Fibroblast of skin of right quadriceps (primary cell): ENCODE results near the gene YBX1.
"Not testable (repeated sequence)": the region's sequence is repeated elsewhere in the genome, so short reads cannot be mapped to it uniquely, and the experiment has no call there.

ENCODE experiments used
- DNase-seq: peaks from one replicate; pipeline ENCODE4 v3.0.0-alpha.2; 2013

Gene YBX1

DNA sequence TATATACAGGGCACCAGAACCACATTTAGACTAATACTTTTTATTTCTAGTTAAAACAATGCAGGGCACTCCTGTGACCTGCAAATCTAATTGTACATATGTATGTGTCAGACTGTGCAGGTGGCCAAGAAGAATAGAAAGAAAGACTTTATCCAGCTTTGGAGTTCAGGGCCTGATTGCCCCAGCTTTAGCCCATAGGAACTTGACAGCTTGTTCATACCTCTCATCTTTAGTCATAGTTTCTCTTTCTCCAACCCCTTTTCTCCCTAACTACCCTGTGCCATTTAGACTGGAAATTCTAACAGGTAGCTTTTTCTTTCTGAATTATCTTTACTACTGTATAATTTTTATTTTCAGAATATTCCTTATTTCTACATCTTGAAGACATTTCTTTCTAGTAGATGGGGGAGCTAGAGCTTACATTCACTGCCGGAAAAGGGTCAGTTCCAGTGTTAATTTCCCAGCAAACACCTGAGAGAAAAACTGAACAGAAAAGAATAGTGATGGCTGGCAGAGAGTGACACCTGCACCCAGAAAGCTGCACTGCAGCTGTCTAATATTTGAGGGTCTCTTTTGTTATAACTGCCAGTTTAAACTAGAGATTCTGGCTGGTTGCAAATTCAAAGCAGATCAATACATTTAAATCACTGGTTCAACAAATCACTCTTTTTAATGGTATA is 8.4 kb downstream of the YBX1 start:
- DNase-seq = no peak

DNA sequence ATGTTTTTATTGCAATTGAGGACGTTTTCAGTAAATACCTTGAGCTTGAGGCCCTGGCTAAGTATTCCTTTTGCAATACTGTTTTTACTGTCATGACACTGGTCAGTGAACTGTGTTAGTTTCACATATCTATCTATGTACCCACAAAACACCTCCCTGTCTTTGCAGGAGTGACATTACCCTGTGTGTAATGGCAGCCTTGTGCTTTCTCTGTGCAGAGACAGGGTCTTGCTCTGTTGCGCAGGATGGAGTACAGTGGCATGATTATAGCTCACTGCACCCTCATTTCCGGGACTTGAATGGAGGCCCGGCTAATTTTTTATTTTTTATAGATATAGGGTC is 8.9 kb downstream of the YBX1 start:
- no peak for DNase-seq

DNA sequence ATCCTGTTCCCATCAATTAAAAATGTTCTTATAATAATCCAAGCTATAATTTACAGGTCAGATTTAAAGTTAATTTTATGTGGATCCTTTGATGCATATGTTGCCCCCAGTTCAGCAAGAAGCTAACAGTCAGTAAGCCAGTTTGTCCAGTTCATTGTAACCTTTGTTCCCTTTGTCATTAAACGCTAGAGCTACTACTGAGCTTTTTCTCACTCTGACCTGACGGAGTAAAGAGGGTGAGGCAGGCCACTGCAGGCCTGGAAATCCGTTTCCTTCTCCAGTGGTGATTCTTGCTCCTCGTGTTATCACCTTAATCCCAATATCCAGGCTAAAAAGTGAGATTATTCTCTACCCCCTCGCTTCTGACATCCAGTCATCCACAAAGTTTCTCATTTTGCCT is 10.2 kb downstream of the YBX1 start:
- no peak for DNase-seq

DNA sequence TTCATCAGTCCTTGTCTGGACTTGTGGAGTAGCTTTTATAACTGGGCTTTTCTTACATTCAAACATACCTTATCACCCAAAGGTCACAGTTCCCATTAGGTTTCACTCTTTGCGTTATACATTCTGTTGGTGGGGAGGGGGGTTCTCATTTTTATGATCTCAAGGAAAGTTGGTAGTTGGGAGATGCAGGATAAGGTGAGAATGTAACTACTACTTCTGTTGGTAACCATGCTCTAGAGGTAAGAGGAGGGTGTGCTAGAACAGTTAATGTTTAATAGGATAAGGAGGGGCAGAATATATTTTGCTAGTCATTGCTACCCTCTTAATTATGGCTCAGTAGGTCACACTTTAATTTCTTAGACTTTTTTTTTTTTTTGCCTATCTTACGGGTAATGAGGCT is 10.7 kb downstream of the YBX1 start:
- no peak for DNase-seq

DNA sequence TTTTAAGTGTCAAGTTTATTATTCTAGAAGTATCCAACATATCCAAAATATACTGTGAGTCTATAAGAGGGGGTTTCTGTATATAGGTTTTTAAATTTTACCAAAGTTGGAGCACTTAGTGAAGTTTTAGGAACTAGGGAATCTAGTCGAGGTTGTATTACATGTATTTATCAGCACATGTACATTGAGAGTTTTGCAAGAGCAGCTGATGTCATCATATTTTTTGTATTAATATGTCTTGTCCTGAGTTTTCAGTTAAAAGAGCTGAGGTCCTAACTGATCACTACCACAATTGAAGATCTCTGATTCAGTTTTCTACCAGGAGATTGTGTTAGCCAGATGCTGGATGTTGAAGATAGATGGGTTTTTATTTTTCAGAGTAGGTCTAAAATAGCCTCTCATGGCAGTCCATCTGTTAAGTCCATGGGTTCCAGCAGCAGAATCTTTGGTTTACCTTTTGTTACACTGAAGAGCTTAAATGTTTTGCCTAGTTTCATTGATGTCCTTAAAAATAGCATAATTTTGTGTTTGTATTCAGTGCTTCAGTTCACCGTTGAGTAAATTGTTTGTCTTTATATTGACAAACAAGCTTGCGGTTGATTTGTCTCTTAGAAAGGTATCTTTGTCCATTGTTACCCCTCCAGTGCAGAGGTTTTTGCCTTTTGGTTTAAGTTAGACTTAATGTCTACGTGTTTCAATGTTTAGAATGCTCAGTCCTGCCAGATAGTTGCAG is 16.0 kb downstream of the YBX1 start:
- DNase-seq = no peak

DNA sequence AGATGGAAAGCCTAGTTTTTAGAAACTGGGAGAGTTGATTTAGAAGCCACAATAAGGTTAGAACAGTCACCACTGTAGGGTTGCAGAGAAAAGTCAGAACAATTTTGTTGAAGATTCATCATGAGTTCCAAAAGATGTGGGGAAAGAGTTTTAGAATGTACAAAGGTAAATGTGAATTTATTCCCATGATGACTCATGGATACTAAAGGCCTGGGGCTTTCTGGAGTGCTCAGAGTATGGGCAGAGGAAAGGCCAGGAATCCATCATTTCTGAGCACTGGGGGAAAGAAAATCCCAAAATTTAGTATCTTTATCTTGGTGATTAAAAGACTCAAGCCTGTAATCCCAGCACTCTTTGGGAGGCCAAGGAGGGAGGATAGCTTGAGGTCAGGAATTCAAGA is 17.8 kb downstream of the YBX1 start:
- no peak for DNase-seq

DNA sequence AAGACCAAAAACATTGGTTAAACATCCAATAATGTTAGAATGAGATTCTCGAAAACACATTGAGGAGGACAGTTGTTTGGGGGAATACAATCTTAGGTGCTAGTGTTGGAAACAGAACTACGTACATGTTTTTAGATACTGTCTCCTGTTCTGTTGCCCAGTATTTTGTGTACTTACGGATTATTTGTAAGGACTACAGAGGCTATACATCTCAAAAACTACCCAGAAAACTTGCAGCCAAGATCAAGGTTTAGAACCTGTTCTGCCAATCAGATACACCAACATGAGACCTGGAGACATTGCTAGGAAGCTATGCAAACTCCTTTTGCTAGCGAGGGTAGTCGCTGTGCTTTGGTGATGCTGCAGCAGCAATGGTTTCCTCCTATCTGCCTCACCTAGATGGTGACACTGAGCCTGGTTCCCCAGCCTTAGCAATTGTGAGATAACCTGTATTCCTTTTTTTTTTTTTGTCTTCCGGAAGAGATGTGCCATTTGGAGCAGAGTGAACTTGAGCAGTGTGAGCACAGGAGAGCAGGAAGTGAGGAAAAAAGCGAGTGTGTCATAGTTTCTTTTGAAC is 21.8 kb downstream of the YBX1 start:
- no peak for DNase-seq

DNA sequence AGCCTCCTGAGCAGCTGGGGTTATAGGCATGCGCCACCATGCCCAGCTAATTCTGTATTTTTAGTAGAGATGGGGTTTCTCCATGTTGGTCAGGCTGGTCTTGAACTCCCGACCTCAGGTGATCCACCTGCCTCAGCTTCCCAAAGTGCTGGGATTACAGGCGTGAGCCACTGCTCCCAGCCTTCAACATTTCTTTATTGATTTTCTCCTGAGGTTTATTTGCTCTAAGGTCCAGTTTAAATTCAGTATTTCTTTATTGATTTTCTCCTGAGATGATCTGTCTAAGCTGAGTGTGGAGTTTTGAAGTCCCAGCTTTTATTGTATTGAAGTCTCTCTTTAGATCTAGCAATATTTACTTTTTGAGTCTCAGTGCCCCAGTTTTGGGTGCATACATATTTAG is 30.6 kb downstream of the YBX1 start:
- not testable (repeated sequence) for DNase-seq

DNA sequence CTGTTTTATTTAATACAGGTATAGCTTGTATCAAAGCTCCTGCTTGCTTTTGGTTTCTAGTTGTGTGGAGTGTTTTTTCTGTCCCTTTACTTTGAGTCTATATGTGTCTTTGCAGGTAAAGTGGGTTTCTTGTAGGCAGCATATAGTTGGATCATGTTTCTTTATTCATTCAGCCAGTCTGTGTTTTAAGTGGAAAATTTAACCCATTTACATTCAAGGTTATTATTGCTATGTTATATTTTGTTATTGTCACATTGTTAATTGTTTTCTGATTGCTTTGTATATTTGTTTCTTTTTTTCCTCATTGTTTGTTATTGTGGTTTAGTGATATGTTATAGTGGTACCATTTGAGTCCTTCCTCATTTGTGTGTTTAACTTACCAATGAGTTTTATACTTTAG is 31.1 kb downstream of the YBX1 start:
- no peak for DNase-seq

DNA sequence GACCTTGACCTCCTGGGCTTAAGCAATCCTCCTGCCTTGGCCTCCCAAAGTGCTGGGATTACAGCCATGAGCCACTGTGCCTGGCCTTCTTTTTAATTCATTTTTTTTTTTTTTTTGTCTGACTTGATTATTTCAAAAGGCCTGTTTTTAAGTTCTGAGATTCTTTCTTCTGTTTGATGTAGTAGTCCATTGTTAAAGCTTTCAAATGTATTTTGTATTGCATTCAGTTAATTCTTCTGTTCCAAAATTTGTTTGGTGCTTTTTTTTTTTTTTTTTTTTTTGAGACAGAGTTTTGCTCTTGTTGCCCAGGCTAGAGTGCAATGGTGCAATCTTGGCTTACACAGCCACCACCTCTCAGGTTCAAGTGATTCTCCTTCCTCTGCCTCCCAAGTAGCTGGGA is 32.2 kb downstream of the YBX1 start:
- DNase-seq = not testable (repeated sequence)

DNA sequence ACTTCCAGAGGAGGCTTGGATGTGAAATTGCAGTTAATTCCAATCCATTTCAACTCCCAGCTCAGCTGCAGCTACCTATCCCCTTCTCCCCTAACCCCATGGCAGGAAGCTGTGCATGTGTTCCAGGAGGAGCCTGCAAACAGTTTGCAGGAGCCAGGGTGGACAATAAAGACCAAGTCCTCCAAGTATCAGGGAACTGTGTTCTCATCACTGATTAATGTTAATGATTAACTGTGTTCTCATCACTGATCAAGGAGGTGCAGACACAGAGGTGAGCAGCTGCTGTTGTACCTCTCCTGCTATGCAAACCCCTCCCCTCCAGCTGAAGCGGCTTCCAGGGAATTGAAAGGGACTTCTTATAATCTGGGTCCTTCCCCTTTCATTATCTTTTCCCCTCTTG is 38.6 kb downstream of the YBX1 start:
- DNase-seq = no peak

DNA sequence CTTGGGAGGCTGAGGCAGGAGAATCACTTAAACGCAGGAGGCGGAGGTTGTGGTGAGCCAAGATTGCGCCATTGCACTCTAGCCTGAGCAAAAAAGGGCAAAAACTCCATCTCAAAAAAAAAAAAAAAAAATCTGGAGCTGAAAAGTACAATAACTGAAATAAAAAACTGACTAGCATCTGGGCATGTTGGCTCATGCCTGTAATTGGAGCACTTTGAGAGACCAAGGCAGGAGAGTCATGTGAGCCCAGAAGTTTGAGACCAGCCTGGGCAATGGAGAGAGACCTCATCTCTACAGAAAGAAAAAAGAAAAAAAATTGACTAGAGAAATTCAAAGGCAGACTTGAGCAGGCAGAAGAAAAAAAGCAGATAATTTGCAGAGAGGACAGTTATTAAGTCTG is 39.7 kb downstream of the YBX1 start:
- DNase-seq = no peak

DNA sequence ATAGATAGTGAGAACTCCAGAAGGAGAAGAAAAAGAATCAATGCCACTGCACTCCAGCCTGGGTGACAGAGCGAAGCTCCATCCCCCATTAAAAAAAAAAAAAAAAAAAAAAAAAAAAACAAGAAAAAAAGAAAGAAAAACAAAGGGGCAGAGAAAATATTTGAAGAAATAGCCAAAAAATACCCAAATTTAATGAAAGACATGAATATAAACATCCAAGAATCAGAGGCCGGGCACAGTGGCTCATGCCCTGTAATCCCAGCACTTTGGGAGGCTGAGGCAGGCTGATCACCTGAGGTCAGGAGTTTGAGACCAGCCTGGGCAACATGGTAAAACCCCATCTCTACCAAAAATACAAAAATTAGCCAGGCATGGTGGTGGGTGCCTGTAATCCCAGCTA is 40.2 kb downstream of the YBX1 start:
- DNase-seq = not testable (repeated sequence)

DNA sequence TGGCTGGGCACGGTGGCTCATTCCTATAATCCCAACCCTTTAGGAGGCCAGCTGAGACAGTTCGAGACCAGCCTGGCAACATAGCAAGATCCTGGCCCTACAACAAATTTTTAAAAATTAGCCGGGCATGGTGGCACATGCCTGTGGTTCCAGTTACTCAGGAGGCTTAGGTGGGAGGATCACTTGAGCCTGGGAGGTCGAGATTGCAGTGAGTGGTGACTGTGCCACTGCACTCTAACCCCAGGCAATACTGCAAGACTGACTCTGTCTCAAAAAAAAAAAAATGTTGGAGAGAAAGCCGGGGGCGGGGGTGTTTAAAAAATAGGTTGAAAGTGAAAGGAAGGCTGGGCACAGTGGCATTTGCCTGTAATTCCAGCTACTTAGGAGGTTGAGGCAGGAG is 41.3 kb downstream of the YBX1 start:
- DNase-seq = no peak

DNA sequence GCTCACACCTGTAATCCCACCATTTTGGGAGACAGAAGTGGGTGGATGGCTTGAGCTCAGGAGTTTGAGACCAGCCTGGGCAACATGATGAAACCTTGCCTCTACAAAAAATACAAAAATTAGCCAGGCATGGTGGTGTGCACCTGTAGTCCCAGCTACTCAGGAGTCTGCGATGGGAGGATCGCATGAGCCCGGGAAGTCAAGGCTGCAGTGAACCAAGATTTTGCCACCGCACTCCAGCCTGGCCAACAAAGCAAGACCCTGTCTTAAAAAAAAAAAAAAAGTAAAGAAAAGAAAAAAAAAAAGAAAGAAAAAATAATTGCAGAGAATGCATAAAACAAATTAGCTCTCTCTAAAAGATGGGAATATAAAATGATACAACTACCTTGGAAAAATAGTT is 43.6 kb downstream of the YBX1 start:
- not testable (repeated sequence) for DNase-seq

DNA sequence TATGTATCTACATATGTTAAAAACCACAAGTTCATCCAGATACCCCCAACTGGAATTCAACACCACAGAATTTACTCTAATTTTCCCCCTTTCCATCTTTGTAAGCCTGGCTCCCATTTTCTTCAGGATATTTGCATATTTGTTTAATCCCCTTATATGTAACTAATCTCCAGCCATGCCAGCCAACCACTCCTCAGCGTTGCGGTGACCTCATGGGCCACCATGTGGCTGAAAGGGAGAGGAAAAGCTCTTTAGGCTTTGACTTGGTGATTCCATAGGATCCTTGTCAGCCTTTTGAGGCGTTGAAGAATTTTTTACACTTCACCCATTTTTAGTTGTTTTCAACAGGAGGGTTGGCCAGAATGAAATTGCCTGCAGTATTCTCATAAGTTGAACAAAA is 47.8 kb downstream of the YBX1 start:
- no peak for DNase-seq

DNA sequence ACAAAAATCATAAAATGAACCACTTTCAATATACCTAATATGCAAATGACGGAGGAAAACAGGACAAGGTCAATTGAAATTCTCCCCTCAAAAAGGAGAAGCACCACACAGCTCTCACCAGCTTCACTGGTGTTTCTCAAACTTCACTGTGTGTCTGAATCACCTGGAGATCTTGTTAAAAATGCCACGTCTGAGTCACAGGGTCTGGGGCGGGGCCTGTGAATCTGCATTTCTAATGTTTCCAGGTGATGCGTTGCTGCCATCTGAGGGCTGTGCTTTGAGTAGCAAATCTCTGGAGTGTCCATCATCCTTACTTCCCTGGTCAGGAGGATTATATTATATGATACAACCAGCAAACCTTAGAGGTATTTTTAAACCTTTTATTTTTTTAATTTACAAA is 48.8 kb downstream of the YBX1 start:
- no peak for DNase-seq

DNA sequence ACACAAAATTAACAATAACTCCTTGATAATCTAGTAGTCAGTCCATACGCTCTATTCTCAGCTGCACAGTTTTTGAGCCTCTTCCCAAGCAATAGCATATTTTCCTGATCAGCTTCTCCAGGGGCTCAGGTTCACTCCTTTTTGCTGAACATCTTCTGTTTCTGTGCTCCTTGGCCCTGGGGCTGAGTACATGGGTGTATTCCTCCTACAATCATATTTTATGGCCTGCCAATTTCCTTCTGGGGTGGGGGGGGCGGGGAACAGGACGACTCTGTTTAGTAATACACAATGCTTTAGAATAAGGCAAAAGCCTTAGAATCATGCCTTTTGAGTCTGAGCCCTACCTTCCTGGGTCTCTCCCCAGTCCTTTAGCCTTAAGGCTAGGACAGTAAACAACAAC is 49.4 kb downstream of the YBX1 start:
- no peak for DNase-seq

DNA sequence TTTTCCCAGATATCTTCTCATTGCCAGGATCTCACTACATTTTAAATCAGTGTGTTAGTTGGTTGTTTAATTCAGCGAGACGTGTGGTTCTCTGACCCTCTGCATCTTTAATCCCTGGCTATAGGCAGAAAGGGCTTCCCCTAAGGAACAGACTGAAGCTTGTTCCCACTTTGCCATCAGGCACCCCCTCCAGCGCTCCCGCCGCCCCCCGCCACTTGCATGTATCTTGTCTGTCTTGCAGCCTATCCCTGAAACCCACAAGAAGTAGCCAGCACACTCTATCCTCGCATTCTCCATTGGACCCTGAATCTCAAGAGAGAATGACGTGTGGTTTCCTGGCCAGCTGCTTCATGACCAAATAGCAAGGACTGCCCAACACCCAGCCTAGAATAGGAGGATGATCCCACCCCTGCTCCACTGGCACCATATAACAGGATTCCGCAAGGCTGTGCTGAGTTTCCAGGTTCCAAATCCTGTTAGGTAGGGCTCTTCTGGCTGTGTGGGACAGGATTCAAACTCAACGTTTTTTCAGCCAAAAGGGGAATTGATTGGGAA is 50.0 kb downstream of the YBX1 start:
- no peak for DNase-seq

DNA sequence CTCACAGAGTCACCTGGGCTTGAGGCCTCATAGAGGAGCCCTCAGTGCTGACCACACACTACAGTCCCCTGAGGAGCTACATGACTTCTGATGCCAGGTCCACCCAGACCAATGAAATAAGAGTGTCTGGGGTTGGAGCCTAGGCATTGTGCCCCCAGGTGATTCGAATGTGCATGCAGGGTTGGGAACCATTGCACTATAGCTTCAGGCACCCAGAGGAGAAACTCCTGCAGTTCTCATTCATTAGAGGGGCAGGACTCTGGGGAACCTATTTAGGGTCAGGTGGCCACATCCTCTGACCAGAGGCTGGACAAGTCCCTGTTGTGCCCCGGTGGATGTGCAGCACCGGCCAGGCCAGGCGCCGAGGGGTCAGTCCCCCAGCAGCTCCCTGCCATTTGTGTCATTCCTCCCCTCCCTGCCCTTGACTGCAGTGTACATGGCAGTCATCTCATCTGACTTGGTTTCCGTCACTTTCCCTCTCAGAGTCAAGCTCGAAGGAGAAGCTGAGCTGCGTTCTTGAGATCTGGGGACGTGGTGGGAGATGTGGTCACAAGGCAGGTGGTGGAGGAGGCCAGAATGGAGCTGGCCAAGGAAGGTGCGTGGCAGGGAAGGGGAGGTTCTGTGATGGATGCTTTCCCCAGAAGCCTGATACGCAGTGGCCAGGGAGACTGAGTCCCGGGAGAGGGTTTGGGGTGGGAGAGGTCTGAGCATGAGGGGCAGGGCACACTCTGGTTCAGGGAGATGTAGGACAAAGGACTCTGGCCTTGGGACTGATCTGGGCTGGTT is 51.4 kb downstream of the YBX1 start:
- no peak for DNase-seq

DNA sequence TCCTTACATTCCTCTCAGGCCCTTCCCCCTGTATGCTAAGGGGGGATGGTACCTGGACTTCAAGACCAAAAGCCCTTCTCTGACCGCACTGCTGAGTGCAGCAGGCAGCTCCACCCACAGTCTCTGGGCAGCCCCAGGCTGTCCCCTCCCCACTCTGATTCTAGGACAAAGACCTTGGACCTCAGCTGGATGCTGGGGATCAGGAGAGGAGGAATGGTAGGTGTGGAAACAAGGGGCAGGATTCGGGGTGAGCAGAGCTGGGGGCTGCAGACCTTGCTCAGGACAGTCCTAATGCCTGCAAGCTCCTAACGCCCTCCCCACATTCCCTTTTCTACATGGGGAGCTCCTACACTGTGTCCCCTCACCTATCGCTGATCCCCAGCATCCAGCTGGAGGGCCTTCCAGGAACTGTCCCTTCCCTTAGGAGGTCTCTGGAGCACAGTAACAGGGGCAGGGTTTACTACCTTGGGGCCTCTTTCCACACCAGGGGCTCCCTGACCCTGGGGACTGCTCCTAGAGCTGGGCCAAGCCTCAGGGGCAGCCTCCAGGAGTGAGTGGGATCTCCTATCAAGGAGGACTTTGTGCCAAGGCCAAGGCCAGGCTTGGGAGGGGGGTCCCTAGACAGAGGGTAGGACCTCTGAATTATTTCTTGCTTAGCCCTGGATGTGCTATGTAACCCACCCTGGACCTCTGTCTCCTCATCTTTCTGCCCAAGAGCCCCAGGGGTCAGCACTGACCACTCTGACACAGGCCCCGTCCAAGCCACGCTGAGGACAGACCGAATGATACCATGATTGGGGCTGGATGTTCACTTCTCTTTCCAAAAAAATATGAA is 52.2 kb downstream of the YBX1 start:
- no peak for DNase-seq

DNA sequence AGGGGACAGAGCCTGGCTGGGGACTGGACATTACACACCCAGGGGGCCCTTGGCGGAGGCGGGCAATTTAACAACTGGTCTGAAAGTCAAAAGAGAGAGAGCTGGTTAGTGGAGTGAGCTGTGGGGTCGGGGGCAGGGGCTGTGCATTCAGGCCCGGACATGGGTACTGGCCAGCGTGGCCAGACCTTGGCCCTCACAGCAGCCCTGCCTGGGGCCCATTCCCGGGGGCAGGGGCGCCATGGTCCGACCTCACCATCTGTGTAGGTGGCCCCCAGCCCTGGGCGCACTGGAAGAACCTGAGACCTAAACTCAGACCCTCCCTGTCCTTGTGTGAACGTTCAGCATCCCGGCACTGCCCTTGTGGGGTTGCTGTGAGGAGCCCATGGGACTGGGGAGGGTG is 52.8 kb downstream of the YBX1 start:
- DNase-seq = no peak
